Keratinocyte (primary cell): ENCODE measurements around the gene PTPRT. TPM values are rescaled to one million over a fixed set of nuclear protein-coding genes. Genes with fewer than 3 reads are reported as not detected.

Experiments used
- DNase-seq: peaks from one replicate; pipeline ENCODE4 v3.0.0-alpha.2; 2011; ENCODE audit warnings: low read depth, missing footprints, low spot score
- FAIRE-seq: peaks from 2 replicates; lab custom pipeline; 2011; peaks lifted over from hg19 to GRCh38; lab: Jason Lieb, UNC
- H2AFZ ChIP-seq: 2 replicates; pipeline ENCODE4 v1.6.0; 2012; ENCODE audit warnings: low read length, control low read depth, inconsistent platforms; ENCODE audit not compliant: control insufficient read depth
- H3K27ac ChIP-seq: 2 replicates; pipeline ENCODE4 v1.5.1; 2011; ENCODE audit warnings: low read length; ENCODE audit not compliant: control insufficient read depth, insufficient read depth
- H3K27me3 ChIP-seq: 3 replicates; pipeline ENCODE4 v1.6.0; 2011; ENCODE audit warnings: low read length; ENCODE audit not compliant: control insufficient read depth, insufficient read depth; ENCODE audit errors: extremely low read depth
- H3K36me3 ChIP-seq, 2 experiments: 2 replicates in 1 of 2; 3 replicates in 1 of 2; pipeline ENCODE4 v1.5.1; 2011; ENCODE audit warnings: low read length in 2 of 2, mild to moderate bottlenecking in 1 of 2; ENCODE audit not compliant: control insufficient read depth in 2 of 2, insufficient read depth in 2 of 2; ENCODE audit errors: extremely low read depth in 1 of 2
- H3K4me1 ChIP-seq: 3 replicates; pipeline ENCODE4 v1.5.1; 2011; ENCODE audit warnings: low read length; ENCODE audit not compliant: control insufficient read depth, insufficient read depth; ENCODE audit errors: extremely low read depth
- H3K4me2 ChIP-seq: 3 replicates; pipeline ENCODE4 v1.6.0; 2011; ENCODE audit warnings: low read depth, low read length; ENCODE audit not compliant: control insufficient read depth, insufficient read depth; ENCODE audit errors: extremely low read depth
- H3K4me3 ChIP-seq, 3 experiments: fragments of 200-600 bp in 1 of 3; sonication (generic) in 1 of 3; 2 replicates in 2 of 3; 3 replicates in 1 of 3; pipeline ENCODE4 v1.5.1; 2011 to 2016; ENCODE audit warnings: low read length in 3 of 3, mild to moderate bottlenecking in 3 of 3, control low read depth in 2 of 3, inconsistent platforms in 1 of 3, low read depth in 1 of 3, mixed read lengths in 1 of 3, mixed run types in 1 of 3, moderate library complexity in 1 of 3; ENCODE audit not compliant: control insufficient read depth in 2 of 3, insufficient read depth in 2 of 3; ENCODE audit errors: extremely low read depth in 1 of 3
- H3K79me2 ChIP-seq: 2 replicates; pipeline ENCODE4 v1.6.0; 2012; ENCODE audit warnings: low read length; ENCODE audit not compliant: control insufficient read depth, insufficient read depth
- H3K9ac ChIP-seq: 3 replicates; pipeline ENCODE4 v1.6.0; 2011; ENCODE audit warnings: low read length; ENCODE audit not compliant: control insufficient read depth, insufficient read depth; ENCODE audit errors: extremely low read depth
- H3K9me1 ChIP-seq: 3 replicates; pipeline ENCODE4 v1.6.0; 2011; ENCODE audit warnings: low read length; ENCODE audit not compliant: control insufficient read depth, insufficient read depth; ENCODE audit errors: extremely low read depth
- H3K9me3 ChIP-seq: 2 replicates; pipeline ENCODE4 v1.5.1; 2012; ENCODE audit warnings: low read depth, low read length; ENCODE audit not compliant: control insufficient read depth
- H4K20me1 ChIP-seq: 3 replicates; pipeline ENCODE4 v1.6.0; 2011; ENCODE audit warnings: low read length; ENCODE audit not compliant: control insufficient read depth, insufficient read depth; ENCODE audit errors: extremely low read depth
- EZH2 ChIP-seq: IDR thresholded peaks from one replicate; pipeline ENCODE4 v1.6.1; 2012; ENCODE audit warnings: inconsistent platforms, mild to moderate bottlenecking, low read length, moderate library complexity
- dilution Hi-C: fragments of 300-500 bp; cut with MboI; formaldehyde crosslinking; loops from one replicate; pipeline ENCODE4 v1.7.0; 2020; ENCODE audit warnings: low sequenced_read_pairs; ENCODE audit not compliant: extremely low pct_ligation_motif_present
- polyA plus RNA-seq, 5 experiments: library from polyadenylated mRNA; depleted of rRNA in 3 of 5; stranded (reverse) in 3 of 5; stranded (forward) in 1 of 5; unstranded in 1 of 5; fragments of >200 nt; gene quantifications; 1 replicate in 1 of 5; 2 replicates in 3 of 5; 3 replicates in 1 of 5; pipeline versions ENCODE4 v1.2.1 to v1.2.3, GENCODE V29; 2011 to 2012; ENCODE audit warnings: missing spikeins in 2 of 5, low read depth in 1 of 5, low replicate concordance in 1 of 5
- TF ChIP-seq, protein P1 (sequence below), 3 experiments: IDR thresholded peaks in 1 of 3; conservative IDR thresholded peaks in 1 of 3; optimal IDR thresholded peaks in 1 of 3; 2 replicates in 2 of 3; 3 replicates in 1 of 3; pipeline versions ENCODE3 to v1.5.1; 2011; ENCODE audit warnings: low read length in 3 of 3, mild to moderate bottlenecking in 3 of 3, moderate library complexity in 2 of 3, control low read depth in 1 of 3, inconsistent platforms in 1 of 3; ENCODE audit not compliant: insufficient read depth in 2 of 3; ENCODE audit errors: extremely low read depth in 1 of 3

The PTPRT gene
- polyA plus RNA-seq, 1 donor (not counting 4 experiments of a cell fraction or from before 2014, with no cell fraction given) = not detected

DNA sequence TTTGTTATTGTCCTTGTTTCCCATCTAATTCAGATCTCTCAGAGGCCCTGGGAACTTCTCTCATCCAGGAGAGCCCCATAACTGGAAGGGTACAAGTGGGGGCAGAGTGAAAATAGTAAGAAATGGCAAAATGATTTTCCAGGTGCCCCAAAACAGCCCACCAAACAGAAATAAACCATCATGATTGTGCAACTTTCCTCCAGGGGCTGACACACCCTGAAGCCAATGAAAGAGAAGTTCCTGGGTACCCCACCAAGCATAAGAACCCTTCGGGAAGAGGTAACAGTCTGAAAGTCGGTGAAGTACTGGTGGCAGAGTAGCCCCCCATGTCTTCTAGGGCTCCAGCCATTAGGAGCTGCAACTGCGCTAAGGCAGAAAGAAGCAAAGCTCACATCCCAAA, 282.0 kb downstream of the PTPRT start:
- Histone ChIP-seq H3K4me1 (no peaks in the 10 kb centered on the region), H3K9me3 (peaks cover 3% of the 10 kb centered on the region), H4K20me1 (no peaks in the 10 kb centered on the region), H3K9me1 (no peaks in the 10 kb centered on the region), H3K27me3 (no peaks in the 10 kb centered on the region), H3K9ac (no peak overlapping the region), H2AFZ (no peak overlapping the region), H3K27ac (no peak overlapping the region), H3K36me3 (no peaks in the 10 kb centered on the region), H3K4me2 (no peak overlapping the region), H3K79me2 (no peaks in the 10 kb centered on the region), H3K4me3 (no peak overlapping the region)
- TF ChIP-seq, protein P1, sequence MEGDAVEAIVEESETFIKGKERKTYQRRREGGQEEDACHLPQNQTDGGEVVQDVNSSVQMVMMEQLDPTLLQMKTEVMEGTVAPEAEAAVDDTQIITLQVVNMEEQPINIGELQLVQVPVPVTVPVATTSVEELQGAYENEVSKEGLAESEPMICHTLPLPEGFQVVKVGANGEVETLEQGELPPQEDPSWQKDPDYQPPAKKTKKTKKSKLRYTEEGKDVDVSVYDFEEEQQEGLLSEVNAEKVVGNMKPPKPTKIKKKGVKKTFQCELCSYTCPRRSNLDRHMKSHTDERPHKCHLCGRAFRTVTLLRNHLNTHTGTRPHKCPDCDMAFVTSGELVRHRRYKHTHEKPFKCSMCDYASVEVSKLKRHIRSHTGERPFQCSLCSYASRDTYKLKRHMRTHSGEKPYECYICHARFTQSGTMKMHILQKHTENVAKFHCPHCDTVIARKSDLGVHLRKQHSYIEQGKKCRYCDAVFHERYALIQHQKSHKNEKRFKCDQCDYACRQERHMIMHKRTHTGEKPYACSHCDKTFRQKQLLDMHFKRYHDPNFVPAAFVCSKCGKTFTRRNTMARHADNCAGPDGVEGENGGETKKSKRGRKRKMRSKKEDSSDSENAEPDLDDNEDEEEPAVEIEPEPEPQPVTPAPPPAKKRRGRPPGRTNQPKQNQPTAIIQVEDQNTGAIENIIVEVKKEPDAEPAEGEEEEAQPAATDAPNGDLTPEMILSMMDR (optimal IDR thresholded peaks at IDR 0.05 in 1 of 3, IDR thresholded peaks at IDR 0.05 in 1 of 3, conservative IDR thresholded peaks at IDR 0.05 in 1 of 3; ENCODE audit: extremely low read depth in 1 of 3, insufficient read depth in 2 of 3, low read length in 3 of 3) = no peak
- TF ChIP-seq EZH2 = no peak
- FAIRE-seq (no peak), DNase-seq (no peak)
- dilution Hi-C loops = no loop called here

DNA sequence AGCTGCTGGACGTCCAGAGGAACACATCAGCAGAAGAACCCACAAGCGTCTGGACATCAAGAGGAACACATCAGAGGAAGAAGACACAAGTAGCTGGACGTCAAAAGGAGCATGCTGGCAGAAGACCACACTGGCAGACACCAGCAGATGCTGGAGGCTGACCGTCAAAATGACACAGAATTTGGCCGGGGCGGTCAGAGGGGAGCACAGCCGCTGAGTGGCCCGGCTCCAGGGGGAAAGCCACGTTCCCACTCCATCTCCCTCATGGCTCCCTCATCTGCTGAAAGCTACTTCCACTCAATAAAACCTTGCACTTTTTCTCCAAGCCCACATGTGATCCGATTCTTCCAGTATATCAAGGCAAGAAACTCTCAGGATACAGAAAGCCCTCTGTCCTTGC, 283.6 kb downstream of the PTPRT start:
- DNase-seq (no peak), FAIRE-seq (no peak)
- Histone ChIP-seq H3K36me3 (no peaks in the 10 kb centered on the region), H3K9me1 (no peaks in the 10 kb centered on the region), H3K9ac (no peak overlapping the region), H3K27me3 (no peaks in the 10 kb centered on the region), H2AFZ (no peak overlapping the region), H3K4me2 (no peak overlapping the region), H3K9me3 (peaks cover 3% of the 10 kb centered on the region), H3K27ac (no peak overlapping the region), H4K20me1 (no peaks in the 10 kb centered on the region), H3K4me1 (no peaks in the 10 kb centered on the region), H3K4me3 (no peak overlapping the region), H3K79me2 (no peaks in the 10 kb centered on the region)
- dilution Hi-C loops = no loop called here
- no peak for TF ChIP-seq EZH2
- TF ChIP-seq, protein P1 (optimal IDR thresholded peaks at IDR 0.05 in 1 of 3, IDR thresholded peaks at IDR 0.05 in 1 of 3, conservative IDR thresholded peaks at IDR 0.05 in 1 of 3; ENCODE audit: extremely low read depth in 1 of 3, insufficient read depth in 2 of 3, low read length in 3 of 3) = no peak
